Endothelial cell (in vitro differentiated cells): Measurements from ENCODE around the gene ASB8. TPM values are rescaled to one million over a fixed set of nuclear protein-coding genes. Genes with fewer than 3 reads are reported as not detected.

Experiments used
- DNase-seq: peaks from one replicate; pipeline ENCODE4 v3.0.0; 2021; ENCODE audit warnings: low spot score
- H3K27ac Mint-ChIP-seq: one replicate; pipeline ENCODE4 v1.8.0; 2021; ENCODE audit warnings: mixed read lengths, inconsistent platforms; ENCODE audit not compliant: unreplicated experiment
- H3K27me3 Mint-ChIP-seq: one replicate; pipeline ENCODE4 v1.8.0; 2021; ENCODE audit warnings: mild to moderate bottlenecking, moderate library complexity, mixed read lengths, inconsistent platforms; ENCODE audit not compliant: unreplicated experiment
- H3K36me3 Mint-ChIP-seq: one replicate; pipeline ENCODE4 v1.8.0; 2021; ENCODE audit warnings: mild to moderate bottlenecking, low read depth, mixed read lengths, inconsistent platforms; ENCODE audit not compliant: unreplicated experiment
- H3K4me1 Mint-ChIP-seq: one replicate; pipeline ENCODE4 v1.8.0; 2021; ENCODE audit warnings: mild to moderate bottlenecking, mixed read lengths, inconsistent platforms; ENCODE audit not compliant: unreplicated experiment
- H3K4me3 Mint-ChIP-seq: one replicate; pipeline ENCODE4 v1.8.0; 2021; ENCODE audit warnings: mild to moderate bottlenecking, mixed read lengths, inconsistent platforms; ENCODE audit not compliant: unreplicated experiment
- H3K9me3 Mint-ChIP-seq: one replicate; pipeline ENCODE4 v1.8.0; 2021; ENCODE audit warnings: mixed read lengths, inconsistent platforms; ENCODE audit not compliant: unreplicated experiment
- CTCF ChIP-seq: fragments of 200-600 bp; sonication (generic); IDR thresholded peaks from one replicate; pipeline ENCODE4 v1.5.0; 2021; ENCODE audit warnings: antibody characterized with exemption; ENCODE audit not compliant: unreplicated experiment
- total RNA-seq: library from RNA; stranded (reverse); fragmentation: NEBNext Ultra II Directional; extraction: Animal tissue kit (Norgen Biotek cat#: 25700); gene quantifications from one replicate; pipeline ENCODE4 v1.2.1, GENCODE V29; 2021; ENCODE audit not compliant: unreplicated experiment

The ASB8 gene
- total RNA-seq, 1 donor from 2014 or later: 25.6 TPM

GRCh38 chr12:48187916-48188695 is 30.8 kb upstream of the ASB8 start:
- H3K27ac Mint-ChIP-seq: no peak overlapping the region
- no peaks in the 10 kb centered on the region for H3K9me3 Mint-ChIP-seq
- no peak overlapping the region for H3K4me3 Mint-ChIP-seq
- H3K27me3 Mint-ChIP-seq: peaks cover 23% of the 10 kb centered on the region
- H3K36me3 Mint-ChIP-seq: no peaks in the 10 kb centered on the region
- H3K4me1 Mint-ChIP-seq: peaks cover 16% of the 10 kb centered on the region
- no peak for TF ChIP-seq CTCF
- DNase-seq: no peak

GRCh38 chr12:48185181-48185919 is 28.0 kb upstream of the ASB8 start:
- peaks cover 34% of the 10 kb centered on the region for H3K27me3 Mint-ChIP-seq
- H3K27ac Mint-ChIP-seq: no peak overlapping the region
- DNase-seq: no peak
- TF ChIP-seq CTCF: no peak
- peak overlapping the region; percentile 89 for H3K4me3 Mint-ChIP-seq
- no peaks in the 10 kb centered on the region for H3K9me3 Mint-ChIP-seq
- H3K4me1 Mint-ChIP-seq: peaks cover 22% of the 10 kb centered on the region
- H3K36me3 Mint-ChIP-seq: peaks cover 3% of the 10 kb centered on the region

GRCh38 chr12:48184549-48184922 is 27.2 kb upstream of the ASB8 start:
- peaks cover 34% of the 10 kb centered on the region for H3K27me3 Mint-ChIP-seq
- peak overlapping the region; percentile 89 for H3K4me3 Mint-ChIP-seq
- no peak overlapping the region for H3K27ac Mint-ChIP-seq
- TF ChIP-seq CTCF: no peak
- H3K9me3 Mint-ChIP-seq: no peaks in the 10 kb centered on the region
- DNase-seq: peak; percentile 14
- peaks cover 3% of the 10 kb centered on the region for H3K36me3 Mint-ChIP-seq
- H3K4me1 Mint-ChIP-seq: peaks cover 22% of the 10 kb centered on the region

- peaks cover 22% of the 10 kb centered on the region for H3K4me1 Mint-ChIP-seq
- peak; percentile 15 for DNase-seq
- H3K4me3 Mint-ChIP-seq: peak overlapping the region; percentile 85
- H3K27ac Mint-ChIP-seq: no peak overlapping the region
- peaks cover 34% of the 10 kb centered on the region for H3K27me3 Mint-ChIP-seq
- TF ChIP-seq CTCF: no peak
- no peaks in the 10 kb centered on the region for H3K9me3 Mint-ChIP-seq
- H3K36me3 Mint-ChIP-seq: peaks cover 3% of the 10 kb centered on the region
Observed at GRCh38 chr12:48183876-48184548, 26.7 kb upstream of the ASB8 start.
